NCI-H2081 (cell line): Measurements from ENCODE around the gene HERC4.

Experiments
- DNase-seq, 2 experiments: peaks; one replicate each; lab custom pipeline; 2025; lab: John Stamatoyannopoulos, UW

The HERC4 gene

GRCh38 chr10:67959839-67960476 lies 115.1 kb downstream of the HERC4 start:
- no peak for DNase-seq

- DNase-seq = no peak
Measured at GRCh38 chr10:67955614-67956013, 119.5 kb downstream of the HERC4 start.

GRCh38 chr10:67943917-67944316 lies 131.2 kb downstream of the HERC4 start:
- DNase-seq = no peak

- DNase-seq = no peak
Measured at GRCh38 chr10:67936416-67936815, 138.7 kb downstream of the HERC4 start.

GRCh38 chr10:67935223-67935622 lies 139.9 kb downstream of the HERC4 start:
- no peak for DNase-seq

GRCh38 chr10:67934336-67934735 lies 140.7 kb downstream of the HERC4 start:
- DNase-seq = no peak

GRCh38 chr10:67933199-67933598 lies 141.9 kb downstream of the HERC4 start:
- DNase-seq = no peak

GRCh38 chr10:67926951-67927350 lies 148.1 kb downstream of the HERC4 start:
- no peak for DNase-seq

GRCh38 chr10:67925449-67926005 lies 149.6 kb downstream of the HERC4 start:
- DNase-seq = no peak

GRCh38 chr10:67924136-67924535 lies 150.9 kb downstream of the HERC4 start:
- no peak for DNase-seq

- DNase-seq = no peak
Measured at GRCh38 chr10:67923551-67923950, 151.5 kb downstream of the HERC4 start.

- no peak for DNase-seq
Measured at GRCh38 chr10:67921065-67921464, 154.0 kb downstream of the HERC4 start.

- DNase-seq = no peak
Measured at GRCh38 chr10:67917679-67918078, 157.4 kb downstream of the HERC4 start.

GRCh38 chr10:67917169-67917568 lies 157.9 kb downstream of the HERC4 start:
- no peak for DNase-seq

GRCh38 chr10:67914777-67915340 lies 160.2 kb downstream of the HERC4 start:
- no peak for DNase-seq

GRCh38 chr10:67912331-67912946 lies 162.6 kb downstream of the HERC4 start:
- no peak for DNase-seq

- no peak for DNase-seq
Measured at GRCh38 chr10:67903581-67903980, 171.5 kb downstream of the HERC4 start.

- no peak for DNase-seq
Measured at GRCh38 chr10:67893637-67894036, 181.4 kb downstream of the HERC4 start.

GRCh38 chr10:67884842-67885670 lies 190.0 kb downstream of the HERC4 start:
- DNase-seq = peak; percentile 44 to 66

- peak; percentile 90 to 91 for DNase-seq
Measured at GRCh38 chr10:67884313-67884841, 190.7 kb downstream of the HERC4 start, which contains the start of gene SIRT1. Gene SIRT1 (plus strand): TSS chr10:67884656. CDS start chr10:67884722, 66 bp downstream.

- no peak for DNase-seq
Measured at GRCh38 chr10:67883710-67884312, 191.3 kb downstream of the HERC4 start.

- DNase-seq = no peak
Measured at GRCh38 chr10:67878133-67878532, 196.9 kb downstream of the HERC4 start.
